Activated CD8-positive, alpha-beta memory T cell treated with anti-CD3 and anti-CD28 coated beads, Interleukin-2, amount 10 ng/mL, durations not matched to agents 7 days and 5 days (primary cell): ENCODE results near the gene UBTD1. TPM values are rescaled to one million over a fixed set of nuclear protein-coding genes. Genes with fewer than 3 reads are reported as not detected.
"Not testable (repeated sequence)": the region's sequence is repeated elsewhere in the genome, so short reads cannot be mapped to it uniquely, and the experiment has no call there.

Experiments
- ATAC-seq: fragments of 150-1000 bp; cut with Tn5 transposase; one replicate; pipeline ENCODE4 v1.10.0; 2021; ENCODE audit warnings: moderate library complexity
- CTCF ChIA-PET: fragments of 350-600 bp; sonication (Branson Sonifier 250); formaldehyde crosslinking; loops from one replicate; lab custom pipeline; 2021; ENCODE audit warnings: antibody characterized with exemption; lab: Charles Lee
- DNase-seq: peaks from one replicate; pipeline ENCODE4 v3.0.0-alpha.2; 2020
- H3K27ac Mint-ChIP-seq: one replicate; pipeline ENCODE4 v1.8.0; 2021; ENCODE audit warnings: mild to moderate bottlenecking, mixed read lengths
- H3K27me3 Mint-ChIP-seq: one replicate; pipeline ENCODE4 v1.8.0; 2021; ENCODE audit warnings: mixed read lengths
- H3K36me3 Mint-ChIP-seq: one replicate; pipeline ENCODE4 v1.8.0; 2021; ENCODE audit warnings: mild to moderate bottlenecking, mixed read lengths
- H3K4me1 Mint-ChIP-seq: one replicate; pipeline ENCODE4 v1.8.0; 2021; ENCODE audit warnings: mixed read lengths
- H3K4me3 Mint-ChIP-seq: one replicate; pipeline ENCODE4 v1.8.0; 2021; ENCODE audit warnings: mild to moderate bottlenecking, moderate library complexity, mixed read lengths
- H3K9me3 Mint-ChIP-seq: one replicate; pipeline ENCODE4 v1.8.0; 2022; ENCODE audit warnings: low read depth, mixed read lengths
- total RNA-seq, 2 experiments: library from RNA; stranded (reverse); gene quantifications; one replicate each; pipeline ENCODE4 v1.2.3, GENCODE V29; 2021

UBTD1 gene
- total RNA-seq, 2 experiments from 2014 or later, result 0.88 to 1.3 TPM

DNA sequence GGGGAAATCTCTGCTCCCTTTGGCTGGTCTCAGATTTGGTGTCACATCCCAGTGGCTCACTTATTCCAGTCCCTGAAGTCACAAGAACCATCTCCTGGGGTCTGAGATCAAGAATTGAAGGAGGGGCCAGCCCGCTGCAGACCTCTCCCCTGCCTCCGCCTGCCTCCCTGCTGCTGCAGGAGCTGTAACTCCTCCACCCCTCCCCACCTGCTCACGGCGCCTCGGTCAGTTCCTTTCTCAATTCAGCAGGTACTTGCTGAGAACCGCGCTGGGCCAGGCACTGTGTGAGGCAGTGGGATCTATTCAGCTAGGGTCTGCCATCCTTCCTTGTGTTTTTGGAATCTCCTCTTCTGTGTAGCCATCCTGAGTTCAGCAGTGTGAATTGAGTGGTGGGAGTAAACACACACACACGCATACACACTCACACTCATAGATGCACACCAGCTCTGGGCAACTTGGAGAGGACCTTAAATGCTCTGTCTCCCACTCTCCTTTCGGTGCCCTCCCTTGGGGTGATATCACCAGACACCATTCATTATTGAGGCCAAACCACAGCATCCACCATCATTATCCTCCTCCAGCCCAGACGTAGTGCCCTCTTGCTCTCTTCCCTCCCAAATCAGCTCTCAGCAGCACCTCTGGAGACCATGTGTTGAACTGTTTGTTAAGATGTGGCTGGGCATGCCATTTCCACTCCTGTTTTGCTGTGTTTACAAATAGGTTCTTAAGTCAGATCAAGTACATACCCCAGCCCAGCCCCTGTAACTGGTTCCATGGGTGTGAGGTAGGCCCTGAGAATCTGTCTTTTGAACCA lies 51.8 kb downstream of the UBTD1 start:
- CTCF ChIA-PET, result interaction anchor here (2.0 to 6.3 kb wide), 3 partner anchors 16 to 87 kb away, joined by 7 to 35 read pairs (median 9); partner anchors contain the start of gene ANKRD2
- no peaks in the 10 kb centered on the region for H3K36me3 Mint-ChIP-seq
- ATAC-seq, result no peak
- no peak overlapping the region for H3K27ac Mint-ChIP-seq
- H3K4me1 Mint-ChIP-seq, result peaks cover 1% of the 10 kb centered on the region
- no peak for DNase-seq
- H3K9me3 Mint-ChIP-seq, result no peaks in the 10 kb centered on the region
- H3K4me3 Mint-ChIP-seq, result no peak overlapping the region
- peaks cover 3% of the 10 kb centered on the region for H3K27me3 Mint-ChIP-seq

GRCh38 chr10:97551271-97551670 lies 52.5 kb downstream of the UBTD1 start:
- CTCF ChIA-PET, result interaction anchor here (1.3 to 6.3 kb wide), 5 partner anchors 10 to 144 kb away, joined by 4 to 36 read pairs (median 9); partner anchors contain the start of gene ANKRD2
- no peak overlapping the region for H3K4me3 Mint-ChIP-seq
- H3K27me3 Mint-ChIP-seq, result peaks cover 3% of the 10 kb centered on the region
- no peak for DNase-seq
- no peaks in the 10 kb centered on the region for H3K36me3 Mint-ChIP-seq
- no peaks in the 10 kb centered on the region for H3K9me3 Mint-ChIP-seq
- ATAC-seq, result no peak
- peaks cover 1% of the 10 kb centered on the region for H3K4me1 Mint-ChIP-seq
- no peak overlapping the region for H3K27ac Mint-ChIP-seq

DNA sequence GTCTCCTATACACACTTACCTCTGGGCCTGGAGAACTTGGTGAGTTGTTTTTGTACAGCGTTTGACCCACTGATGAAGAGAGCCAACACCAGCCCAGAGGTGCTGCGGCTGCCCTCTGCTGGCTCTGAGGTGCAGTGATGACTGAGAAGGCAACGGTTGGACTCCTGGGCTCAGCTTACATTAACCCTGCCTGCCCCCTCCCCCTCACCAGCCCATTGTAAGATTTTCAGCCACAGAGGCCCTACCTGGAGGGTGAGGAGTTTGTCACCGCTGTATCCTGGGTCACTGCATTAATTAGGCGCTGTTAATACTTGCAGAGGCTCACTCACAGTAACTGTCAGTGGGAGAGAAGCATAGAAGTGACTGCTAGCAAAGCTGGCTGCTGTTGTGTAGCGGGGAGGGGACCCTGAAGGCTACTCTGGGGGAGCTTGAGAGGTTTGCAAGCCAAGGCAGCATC lies 54.9 kb downstream of the UBTD1 start:
- Mint-ChIP-seq H3K9me3 (no peaks in the 10 kb centered on the region), H3K27ac (no peak overlapping the region), H3K36me3 (no peaks in the 10 kb centered on the region), H3K4me1 (peaks cover 1% of the 10 kb centered on the region), H3K27me3 (peaks cover 3% of the 10 kb centered on the region), H3K4me3 (no peak overlapping the region)
- peak; percentile 66 for DNase-seq
- CTCF ChIA-PET, result interaction anchor here (0.7 to 6.3 kb wide), 19 partner anchors 11 to 153 kb away, joined by 3 to 36 read pairs (median 5); partner anchors contain the start of genes ANKRD2 and RRP12
- ATAC-seq, result peak; percentile 98

- not testable (repeated sequence) for H3K27ac Mint-ChIP-seq, H3K4me3 Mint-ChIP-seq, H3K27me3 Mint-ChIP-seq, ATAC-seq, H3K36me3 Mint-ChIP-seq, H3K4me1 Mint-ChIP-seq, H3K9me3 Mint-ChIP-seq, DNase-seq
- CTCF ChIA-PET, result interaction anchor here (0.7 to 6.3 kb wide), 17 partner anchors 11 to 154 kb away, joined by 3 to 36 read pairs (median 5); partner anchors contain the start of genes ANKRD2 and RRP12
Measured at GRCh38 chr10:97554336-97554735, 55.6 kb downstream of the UBTD1 start.

GRCh38 chr10:97555541-97555940 lies 56.8 kb downstream of the UBTD1 start:
- not testable (repeated sequence) for H3K27me3 Mint-ChIP-seq, H3K36me3 Mint-ChIP-seq, H3K4me3 Mint-ChIP-seq, H3K4me1 Mint-ChIP-seq, DNase-seq, ATAC-seq, H3K27ac Mint-ChIP-seq, H3K9me3 Mint-ChIP-seq
- CTCF ChIA-PET, result interaction anchor here (6.3 kb wide), 1 partner anchor 21 kb away, joined by 35 read pairs; no protein-coding TSS in a partner anchor

DNA sequence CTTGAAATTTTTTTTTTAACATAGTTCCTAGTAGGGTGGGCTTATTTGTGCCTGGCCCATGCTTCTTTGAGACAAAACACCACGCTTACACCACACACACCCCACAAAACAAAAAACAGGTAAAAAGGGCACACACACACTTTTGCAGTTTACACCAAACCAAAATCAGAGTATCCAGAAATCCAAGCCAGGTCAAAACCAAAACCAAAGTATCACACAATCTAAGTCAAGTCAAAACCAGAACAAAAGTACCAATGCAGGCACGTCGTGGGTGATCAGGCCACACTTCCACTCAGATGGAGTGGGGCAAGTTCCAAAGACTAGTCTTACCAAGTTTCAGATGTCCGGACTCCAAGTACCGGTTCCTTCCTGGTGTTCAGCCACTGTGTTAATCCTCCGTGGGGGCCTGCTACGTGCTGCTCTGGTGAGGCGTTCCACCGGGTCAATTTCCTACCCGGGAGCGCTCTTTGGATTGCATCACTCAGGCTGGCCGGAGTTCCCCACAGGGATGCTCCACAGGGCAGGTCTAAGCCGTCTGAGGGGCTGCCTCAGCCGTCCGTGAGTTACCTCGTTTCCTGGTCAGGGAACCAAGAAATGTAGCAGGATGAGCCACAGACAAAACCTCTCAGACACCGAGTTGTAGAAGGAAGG lies 62.1 kb downstream of the UBTD1 start:
- DNase-seq, H3K4me3 Mint-ChIP-seq, H3K9me3 Mint-ChIP-seq, H3K27ac Mint-ChIP-seq, H3K27me3 Mint-ChIP-seq, H3K36me3 Mint-ChIP-seq, CTCF ChIA-PET, ATAC-seq, H3K4me1 Mint-ChIP-seq: not testable (repeated sequence)

GRCh38 chr10:97561386-97562077 lies 62.8 kb downstream of the UBTD1 start:
- H3K4me3 Mint-ChIP-seq, DNase-seq, ATAC-seq, H3K36me3 Mint-ChIP-seq, H3K9me3 Mint-ChIP-seq, H3K4me1 Mint-ChIP-seq, CTCF ChIA-PET, H3K27me3 Mint-ChIP-seq: not testable (repeated sequence)
- H3K27ac Mint-ChIP-seq, result peak overlapping the region; percentile 1

- H3K4me3 Mint-ChIP-seq, ATAC-seq, H3K27me3 Mint-ChIP-seq, H3K36me3 Mint-ChIP-seq, H3K9me3 Mint-ChIP-seq, H3K27ac Mint-ChIP-seq, DNase-seq, CTCF ChIA-PET: not testable (repeated sequence)
- H3K4me1 Mint-ChIP-seq, result peaks cover 11% of the 10 kb centered on the region
Measured at GRCh38 chr10:97562329-97562728, 63.6 kb downstream of the UBTD1 start.

DNA sequence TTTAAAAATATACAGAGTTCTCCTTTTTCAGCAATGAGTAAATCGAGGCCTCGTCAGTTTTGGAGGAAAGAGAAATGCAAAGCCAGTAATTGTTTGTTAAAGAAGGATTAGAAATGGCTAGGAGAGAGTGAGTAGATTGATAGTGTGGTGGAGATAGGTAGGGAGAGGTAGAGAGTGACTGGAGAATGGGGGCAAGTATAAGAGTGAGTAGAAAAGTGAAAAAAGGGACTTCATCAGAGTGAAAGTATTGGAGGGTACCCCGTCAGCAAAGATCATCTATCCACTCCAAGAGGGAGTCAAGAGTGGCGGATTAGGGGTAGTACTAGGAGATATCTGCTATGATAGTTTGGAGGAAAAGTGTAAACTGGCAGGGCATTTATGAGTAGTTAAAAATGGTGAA lies 64.6 kb downstream of the UBTD1 start:
- DNase-seq, result no peak
- CTCF ChIA-PET, result no interaction called here
- peaks cover 2% of the 10 kb centered on the region for H3K36me3 Mint-ChIP-seq
- no peak overlapping the region for H3K4me3 Mint-ChIP-seq
- no peak for ATAC-seq
- H3K27ac Mint-ChIP-seq, result no peak overlapping the region
- no peaks in the 10 kb centered on the region for H3K9me3 Mint-ChIP-seq
- peaks cover 5% of the 10 kb centered on the region for H3K27me3 Mint-ChIP-seq
- H3K4me1 Mint-ChIP-seq, result peaks cover 11% of the 10 kb centered on the region

DNA sequence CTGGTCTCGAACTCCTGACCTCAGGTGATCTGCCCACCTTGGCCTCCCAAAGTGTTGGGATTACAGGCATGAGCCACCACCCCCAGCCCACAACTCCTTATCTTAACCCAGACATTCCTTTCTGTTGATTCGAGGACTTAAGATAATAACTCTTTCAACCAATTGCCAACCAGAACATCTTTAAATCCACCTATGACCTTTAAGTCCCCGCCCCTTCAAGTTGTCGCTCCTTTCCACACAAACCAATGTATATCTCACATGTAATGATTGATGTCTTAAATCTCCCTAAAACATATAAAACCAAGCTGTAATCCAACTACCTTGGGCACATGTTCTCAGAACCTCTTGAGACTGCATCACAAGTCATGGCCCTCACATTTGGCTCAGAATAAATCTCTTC lies 66.1 kb downstream of the UBTD1 start:
- Mint-ChIP-seq H3K4me1 (peaks cover 11% of the 10 kb centered on the region), H3K4me3 (no peak overlapping the region), H3K27ac (no peak overlapping the region), H3K27me3 (peaks cover 5% of the 10 kb centered on the region), H3K36me3 (peaks cover 2% of the 10 kb centered on the region), H3K9me3 (no peaks in the 10 kb centered on the region)
- CTCF ChIA-PET, result no interaction called here
- DNase-seq (no peak), ATAC-seq (no peak)

DNA sequence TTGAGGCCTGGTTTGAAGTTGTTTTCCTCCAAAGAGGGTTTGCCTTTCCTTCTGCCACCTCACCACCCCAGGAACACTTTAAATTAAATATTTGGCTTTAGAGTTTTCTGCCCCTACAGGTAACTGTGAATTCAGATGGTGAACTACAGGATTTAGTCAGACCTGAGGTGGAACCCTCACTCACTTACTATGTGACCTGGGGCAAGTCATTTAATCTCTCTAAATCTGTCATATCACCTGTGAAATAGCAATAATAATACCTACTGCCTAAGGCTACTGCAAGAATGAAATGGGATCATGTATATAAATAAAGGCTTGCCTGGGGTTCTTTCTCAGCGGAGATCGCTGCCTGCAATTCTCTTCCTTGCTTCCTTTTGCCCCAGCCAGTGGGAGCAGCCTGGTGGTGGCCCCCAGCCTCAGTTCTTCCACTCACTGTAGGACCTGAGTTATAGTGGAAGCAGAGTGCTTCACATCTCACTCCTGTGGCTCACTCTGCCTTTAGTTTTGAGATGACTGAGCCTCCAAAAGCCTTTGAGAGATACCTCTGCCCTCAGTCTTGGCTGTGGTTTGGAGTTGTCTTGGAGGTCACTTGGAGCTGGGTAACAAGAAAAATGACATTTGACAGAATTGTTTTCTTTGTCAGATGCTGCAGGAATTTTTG lies 67.7 kb downstream of the UBTD1 start:
- no peaks in the 10 kb centered on the region for H3K9me3 Mint-ChIP-seq
- DNase-seq (peak; percentile 51), ATAC-seq (peak; percentile 30)
- CTCF ChIA-PET, result no interaction called here
- H3K27ac Mint-ChIP-seq, result no peak overlapping the region
- H3K27me3 Mint-ChIP-seq, result peaks cover 5% of the 10 kb centered on the region
- no peak overlapping the region for H3K4me3 Mint-ChIP-seq
- H3K36me3 Mint-ChIP-seq, result peaks cover 2% of the 10 kb centered on the region
- peaks cover 6% of the 10 kb centered on the region for H3K4me1 Mint-ChIP-seq

GRCh38 chr10:97567891-97568290 lies 69.2 kb downstream of the UBTD1 start:
- ATAC-seq (no peak), DNase-seq (no peak)
- Mint-ChIP-seq H3K4me1 (peaks cover 6% of the 10 kb centered on the region), H3K9me3 (no peaks in the 10 kb centered on the region), H3K27ac (no peak overlapping the region), H3K36me3 (no peaks in the 10 kb centered on the region), H3K27me3 (peaks cover 5% of the 10 kb centered on the region), H3K4me3 (no peak overlapping the region)
- CTCF ChIA-PET, result interaction anchor here (0.9 kb wide), 1 partner anchor 45 kb away, joined by 4 read pairs; no protein-coding TSS in a partner anchor
